ENCODE results near the gene CELF2.

CELF2 gene

DNA sequence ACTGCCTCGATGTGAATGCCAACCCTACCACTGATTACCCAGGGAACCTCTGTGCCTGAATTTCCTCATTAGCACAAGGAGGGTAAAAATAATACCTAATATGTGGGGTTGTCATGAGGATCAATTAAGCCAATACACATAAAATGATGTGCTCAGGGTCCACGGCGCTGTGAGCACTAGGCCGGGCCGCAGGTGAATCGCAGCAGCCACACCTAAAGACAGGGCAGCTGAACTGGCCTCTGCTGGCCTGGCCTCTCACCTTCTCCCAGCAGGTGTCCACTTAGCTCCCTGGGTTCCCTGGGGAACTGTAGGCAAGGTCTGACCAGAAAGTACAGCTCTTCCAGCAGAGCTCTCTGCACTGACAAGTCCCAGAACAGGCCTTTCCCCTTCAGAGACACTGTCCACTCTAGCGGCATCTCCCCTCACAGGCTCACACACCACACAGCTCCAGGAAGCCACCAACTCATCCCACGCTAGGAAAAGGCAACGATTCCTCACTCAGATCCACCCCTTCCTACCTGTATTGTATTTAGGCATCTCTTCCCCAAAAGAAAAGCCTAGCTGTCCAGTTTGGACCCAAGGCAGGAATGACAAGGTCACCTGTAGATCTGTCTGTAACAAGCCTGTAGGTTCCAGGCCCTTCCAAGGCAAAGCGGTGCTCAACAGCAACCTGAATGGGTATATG is 320.6 kb downstream of the CELF2 start:
- Histone ChIP-seq H3K4me3 (ENCODE audit: low read length) (no peak overlapping the region), H3K79me2 (ENCODE audit: control insufficient read depth, low read length) (no peaks in the 10 kb centered on the region), H3K9me2 (replicated peaks; ENCODE audit: control insufficient read depth, low read length) (no peaks in the 10 kb centered on the region), H3K4me1 (ENCODE audit: control insufficient read depth, low read length) (no peaks in the 10 kb centered on the region), H3F3A (ENCODE audit: control insufficient read depth, insufficient read depth) (no peaks in the 10 kb centered on the region), H3K27ac (ENCODE audit: low read depth, low read length) (no peak overlapping the region), H3K36me3 (ENCODE audit: control insufficient read depth, low read length) (no peaks in the 10 kb centered on the region), H3K27me3 (ENCODE audit: control insufficient read depth, low read length) (peaks cover 5% of the 10 kb centered on the region; the same call in 1 of the 2 replicates), H3K4me2 (ENCODE audit: low read length) (no peak overlapping the region), H4K20me1 (ENCODE audit: control insufficient read depth, insufficient read depth, low read depth, low read length) (no peaks in the 10 kb centered on the region), H3K9me3 (ENCODE audit: control insufficient read depth, insufficient read depth, low read length) (no peaks in the 10 kb centered on the region)
- no peak for TF ChIP-seq EZH2phosphoT487 (IDR thresholded peaks at IDR 0.05; ENCODE audit: borderline replicate concordance, low read length)
- TF ChIP-seq, protein P1, sequence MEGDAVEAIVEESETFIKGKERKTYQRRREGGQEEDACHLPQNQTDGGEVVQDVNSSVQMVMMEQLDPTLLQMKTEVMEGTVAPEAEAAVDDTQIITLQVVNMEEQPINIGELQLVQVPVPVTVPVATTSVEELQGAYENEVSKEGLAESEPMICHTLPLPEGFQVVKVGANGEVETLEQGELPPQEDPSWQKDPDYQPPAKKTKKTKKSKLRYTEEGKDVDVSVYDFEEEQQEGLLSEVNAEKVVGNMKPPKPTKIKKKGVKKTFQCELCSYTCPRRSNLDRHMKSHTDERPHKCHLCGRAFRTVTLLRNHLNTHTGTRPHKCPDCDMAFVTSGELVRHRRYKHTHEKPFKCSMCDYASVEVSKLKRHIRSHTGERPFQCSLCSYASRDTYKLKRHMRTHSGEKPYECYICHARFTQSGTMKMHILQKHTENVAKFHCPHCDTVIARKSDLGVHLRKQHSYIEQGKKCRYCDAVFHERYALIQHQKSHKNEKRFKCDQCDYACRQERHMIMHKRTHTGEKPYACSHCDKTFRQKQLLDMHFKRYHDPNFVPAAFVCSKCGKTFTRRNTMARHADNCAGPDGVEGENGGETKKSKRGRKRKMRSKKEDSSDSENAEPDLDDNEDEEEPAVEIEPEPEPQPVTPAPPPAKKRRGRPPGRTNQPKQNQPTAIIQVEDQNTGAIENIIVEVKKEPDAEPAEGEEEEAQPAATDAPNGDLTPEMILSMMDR (IDR thresholded peaks at IDR 0.05; ENCODE audit: low read depth, low read length, poor library complexity, severe bottlenecking): no peak

- Histone ChIP-seq H3K36me3 (ENCODE audit: control insufficient read depth, low read length) (no peaks in the 10 kb centered on the region), H3K27ac (ENCODE audit: low read depth, low read length) (no peak overlapping the region), H3K79me2 (ENCODE audit: control insufficient read depth, low read length) (no peaks in the 10 kb centered on the region), H3K9me3 (ENCODE audit: control insufficient read depth, insufficient read depth, low read length) (no peaks in the 10 kb centered on the region), H4K20me1 (ENCODE audit: control insufficient read depth, insufficient read depth, low read depth, low read length) (no peaks in the 10 kb centered on the region), H3K4me1 (ENCODE audit: control insufficient read depth, low read length) (no peaks in the 10 kb centered on the region), H3K9me2 (replicated peaks; ENCODE audit: control insufficient read depth, low read length) (no peaks in the 10 kb centered on the region), H3K4me3 (ENCODE audit: low read length) (no peak overlapping the region), H3F3A (ENCODE audit: control insufficient read depth, insufficient read depth) (no peaks in the 10 kb centered on the region), H3K4me2 (ENCODE audit: low read length) (no peak overlapping the region), H3K27me3 (ENCODE audit: control insufficient read depth, low read length) (peaks cover 5% of the 10 kb centered on the region; the same call in 1 of the 2 replicates)
- TF ChIP-seq EZH2phosphoT487 (IDR thresholded peaks at IDR 0.05; ENCODE audit: borderline replicate concordance, low read length): no peak
- TF ChIP-seq, protein P1 (IDR thresholded peaks at IDR 0.05; ENCODE audit: low read depth, low read length, poor library complexity, severe bottlenecking): no peak
Observed at GRCh38 chr10:11339013-11339412, 321.3 kb downstream of the CELF2 start.

GRCh38 chr10:11339660-11340059 is 322.0 kb downstream of the CELF2 start:
- H3K27ac ChIP-seq (ENCODE audit: low read depth, low read length): no peak overlapping the region
- H3K36me3 ChIP-seq (ENCODE audit: control insufficient read depth, low read length): no peaks in the 10 kb centered on the region
- H3K4me2 ChIP-seq (ENCODE audit: low read length): no peak overlapping the region
- H4K20me1 ChIP-seq (ENCODE audit: control insufficient read depth, insufficient read depth, low read depth, low read length): no peaks in the 10 kb centered on the region
- H3K4me3 ChIP-seq (ENCODE audit: low read length): no peak overlapping the region
- no peaks in the 10 kb centered on the region for H3K27me3 ChIP-seq (ENCODE audit: control insufficient read depth, low read length)
- no peaks in the 10 kb centered on the region for H3K79me2 ChIP-seq (ENCODE audit: control insufficient read depth, low read length)
- peaks cover 2% of the 10 kb centered on the region for H3K4me1 ChIP-seq (ENCODE audit: control insufficient read depth, low read length)
- no peaks in the 10 kb centered on the region for H3F3A ChIP-seq (ENCODE audit: control insufficient read depth, insufficient read depth)
- H3K9me3 ChIP-seq (ENCODE audit: control insufficient read depth, insufficient read depth, low read length): no peaks in the 10 kb centered on the region
- H3K9me2 ChIP-seq (replicated peaks; ENCODE audit: control insufficient read depth, low read length): no peaks in the 10 kb centered on the region
- TF ChIP-seq EZH2phosphoT487 (IDR thresholded peaks at IDR 0.05; ENCODE audit: borderline replicate concordance, low read length): no peak
- TF ChIP-seq, protein P1 (IDR thresholded peaks at IDR 0.05; ENCODE audit: low read depth, low read length, poor library complexity, severe bottlenecking): no peak

Measured in DOHH2 (cell line).